ENCODE measurements around the gene PHF10. TPM values are rescaled to one million over a fixed set of nuclear protein-coding genes. Genes with fewer than 3 reads are reported as not detected.

The PHF10 gene
- total and polyA plus RNA-seq, 2 donors (not counting 3 experiments of a cell fraction or from before 2014, with no cell fraction given) = 19.1 to 62.4 TPM

DNA sequence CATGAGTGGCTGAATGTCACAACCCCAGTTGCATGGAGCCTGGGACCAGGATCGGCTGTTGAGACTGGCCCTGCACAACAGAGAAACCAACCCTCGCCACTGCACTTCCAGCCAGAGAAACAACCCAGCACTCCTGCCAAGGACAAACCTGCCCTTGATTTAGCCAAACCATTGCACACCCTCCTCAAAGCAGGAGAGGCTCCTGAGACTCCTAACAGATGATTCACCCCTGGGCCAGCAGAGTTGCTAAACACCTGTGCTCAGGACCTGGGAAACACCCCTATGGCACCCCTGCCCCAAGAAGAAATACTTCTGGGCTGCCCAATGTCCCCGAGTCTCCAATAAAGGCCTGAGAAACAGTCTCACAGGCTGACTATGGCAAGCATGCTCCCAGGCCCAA, 40.2 kb downstream of the PHF10 start:
- intact Hi-C loops (cut with micrococcal nuclease) (no loop called here), dilution Hi-C loops (cut with MboI; ENCODE audit: extremely low pct_ligation_motif_present, low sequenced_read_pairs) (no loop called here)
- no peak for FAIRE-seq
- Histone ChIP-seq H3K9me3 (replicated peaks; ENCODE audit: control insufficient read depth, insufficient read depth, low read length) (no peaks in the 10 kb centered on the region), H3K36me3 (ENCODE audit: control insufficient read depth in 2 of 2, extremely low read depth in 1 of 2, insufficient read depth in 2 of 2, low read length in 2 of 2) (peaks cover 2 to 7% of the 10 kb centered on the region in 2 experiments), H3K9ac (replicated peaks; ENCODE audit: extremely low read depth, insufficient read depth, low read length) (no peak overlapping the region), H3K27me3 (ENCODE audit: control insufficient read depth in 2 of 2, insufficient read depth in 2 of 2, low read length in 2 of 2) (no peaks in the 10 kb centered on the region), H3K4me3 (replicated peaks in 1 of 3; ENCODE audit: insufficient read depth in 1 of 3, low read depth in 1 of 3, low read length in 3 of 3) (no peak overlapping the region), H2AFZ (ENCODE audit: low read depth, low read length) (no peak overlapping the region), H3K9me1 (replicated peaks; ENCODE audit: control insufficient read depth, extremely low read depth, insufficient read depth, low read length) (no peaks in the 10 kb centered on the region), H3K27ac (ENCODE audit: insufficient read depth, low read depth, low read length) (no peak overlapping the region), H3K79me2 (ENCODE audit: control insufficient read depth, insufficient read depth, low read length) (peaks cover 6% of the 10 kb centered on the region), H4K20me1 (replicated peaks; ENCODE audit: control insufficient read depth, extremely low read depth, insufficient read depth, low read length) (no peaks in the 10 kb centered on the region), H3K4me1 (ENCODE audit: control insufficient read depth, extremely low read depth, insufficient read depth, low read length) (no peaks in the 10 kb centered on the region), H3K4me2 (ENCODE audit: insufficient read depth, low read length) (no peak overlapping the region)
- no TSS peak for BruUV-seq (replicated peaks)
- ChIA-PET CTCF (no interaction called here), POLR2A (no interaction called here)
- DNase-seq (ENCODE audit: low read depth, low spot score) = no peak
- no peak for TF ChIP-seq JUN (IDR thresholded peaks at IDR 0.05; ENCODE audit: borderline replicate concordance, insufficient read depth, insufficient read length, low read depth)

DNA sequence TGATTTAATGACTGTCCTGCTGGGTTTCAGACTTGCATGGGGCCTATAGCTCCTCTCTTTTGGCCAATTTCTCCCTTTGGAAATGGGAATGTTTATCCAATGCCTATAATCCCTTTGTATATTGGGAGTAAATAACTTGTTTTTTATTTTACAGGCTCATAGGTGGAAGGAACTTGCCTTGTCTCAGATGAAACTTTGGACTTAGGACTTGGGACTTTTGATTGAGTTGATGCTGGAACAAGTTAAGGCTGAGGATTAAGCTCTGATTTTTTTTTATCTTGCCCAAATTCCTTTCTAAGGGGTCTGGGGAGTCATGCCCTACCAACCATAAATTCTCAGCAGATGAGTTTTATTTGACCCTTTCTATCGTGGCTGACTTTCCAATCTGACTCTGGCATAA, 46.0 kb downstream of the PHF10 start:
- H3K4me3 ChIP-seq (replicated peaks in 1 of 3; ENCODE audit: insufficient read depth in 1 of 3, low read depth in 1 of 3, low read length in 3 of 3) = no peak overlapping the region
- no peaks in the 10 kb centered on the region for H4K20me1 ChIP-seq (replicated peaks; ENCODE audit: control insufficient read depth, extremely low read depth, insufficient read depth, low read length)
- no peaks in the 10 kb centered on the region for H3K4me1 ChIP-seq (ENCODE audit: control insufficient read depth, extremely low read depth, insufficient read depth, low read length)
- H3K9ac ChIP-seq (replicated peaks; ENCODE audit: extremely low read depth, insufficient read depth, low read length) = no peak overlapping the region
- H3K27me3 ChIP-seq (ENCODE audit: control insufficient read depth in 2 of 2, insufficient read depth in 2 of 2, low read length in 2 of 2) = no peaks in the 10 kb centered on the region
- DNase-seq (ENCODE audit: low read depth, low spot score) = no peak
- H3K36me3 ChIP-seq (ENCODE audit: control insufficient read depth in 2 of 2, extremely low read depth in 1 of 2, insufficient read depth in 2 of 2, low read length in 2 of 2) = peaks cover 0 to 8% of the 10 kb centered on the region in 2 experiments
- BruUV-seq (replicated peaks) = no TSS peak
- no peak for FAIRE-seq
- no peaks in the 10 kb centered on the region for H3K9me1 ChIP-seq (replicated peaks; ENCODE audit: control insufficient read depth, extremely low read depth, insufficient read depth, low read length)
- H3K4me2 ChIP-seq (ENCODE audit: insufficient read depth, low read length) = no peak overlapping the region
- CTCF ChIA-PET = interaction anchor here (1.2 to 2.8 kb wide), 2 partner anchors 9 to 32 kb away, joined by 3 to 10 read pairs; no protein-coding TSS in a partner anchor
- intact Hi-C loops (cut with micrococcal nuclease) (no loop called here), dilution Hi-C loops (cut with MboI; ENCODE audit: extremely low pct_ligation_motif_present, low sequenced_read_pairs) (no loop called here)
- TF ChIP-seq, protein P1, sequence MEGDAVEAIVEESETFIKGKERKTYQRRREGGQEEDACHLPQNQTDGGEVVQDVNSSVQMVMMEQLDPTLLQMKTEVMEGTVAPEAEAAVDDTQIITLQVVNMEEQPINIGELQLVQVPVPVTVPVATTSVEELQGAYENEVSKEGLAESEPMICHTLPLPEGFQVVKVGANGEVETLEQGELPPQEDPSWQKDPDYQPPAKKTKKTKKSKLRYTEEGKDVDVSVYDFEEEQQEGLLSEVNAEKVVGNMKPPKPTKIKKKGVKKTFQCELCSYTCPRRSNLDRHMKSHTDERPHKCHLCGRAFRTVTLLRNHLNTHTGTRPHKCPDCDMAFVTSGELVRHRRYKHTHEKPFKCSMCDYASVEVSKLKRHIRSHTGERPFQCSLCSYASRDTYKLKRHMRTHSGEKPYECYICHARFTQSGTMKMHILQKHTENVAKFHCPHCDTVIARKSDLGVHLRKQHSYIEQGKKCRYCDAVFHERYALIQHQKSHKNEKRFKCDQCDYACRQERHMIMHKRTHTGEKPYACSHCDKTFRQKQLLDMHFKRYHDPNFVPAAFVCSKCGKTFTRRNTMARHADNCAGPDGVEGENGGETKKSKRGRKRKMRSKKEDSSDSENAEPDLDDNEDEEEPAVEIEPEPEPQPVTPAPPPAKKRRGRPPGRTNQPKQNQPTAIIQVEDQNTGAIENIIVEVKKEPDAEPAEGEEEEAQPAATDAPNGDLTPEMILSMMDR (IDR thresholded peaks at IDR 0.05; ENCODE audit: extremely low read depth in 1 of 2, insufficient read depth in 1 of 2, low read depth in 1 of 2, low read length in 2 of 2) = no peak
- TF ChIP-seq JUN (IDR thresholded peaks at IDR 0.05; ENCODE audit: borderline replicate concordance, insufficient read depth, insufficient read length, low read depth) (no peak), POLR2AphosphoS5 (IDR thresholded peaks at IDR 0.05; ENCODE audit: insufficient read depth, low read depth, low read length) (no peak), FOS (IDR thresholded peaks at IDR 0.05; ENCODE audit: borderline replicate concordance, insufficient read depth, low read length) (no peak), MYC (IDR thresholded peaks at IDR 0.05; ENCODE audit: low read depth, low read length) (no peak)
- TF ChIP-seq, protein P2, sequence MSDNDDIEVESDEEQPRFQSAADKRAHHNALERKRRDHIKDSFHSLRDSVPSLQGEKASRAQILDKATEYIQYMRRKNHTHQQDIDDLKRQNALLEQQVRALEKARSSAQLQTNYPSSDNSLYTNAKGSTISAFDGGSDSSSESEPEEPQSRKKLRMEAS (IDR thresholded peaks at IDR 0.05; ENCODE audit: insufficient read depth, insufficient read length) = no peak
- H2AFZ ChIP-seq (ENCODE audit: low read depth, low read length) = no peak overlapping the region
- no peak overlapping the region for H3K27ac ChIP-seq (ENCODE audit: insufficient read depth, low read depth, low read length)
- H3K79me2 ChIP-seq (ENCODE audit: control insufficient read depth, insufficient read depth, low read length) = no peaks in the 10 kb centered on the region
- POLR2A ChIA-PET = no interaction called here
- H3K9me3 ChIP-seq (replicated peaks; ENCODE audit: control insufficient read depth, insufficient read depth, low read length) = no peaks in the 10 kb centered on the region
